SU-DHL-6 (cell line): ENCODE data around the gene TMEM187.

ENCODE experiments used
- H2AFZ ChIP-seq: fragments of 200-600 bp; sonication (generic); 2 replicates; pipeline ENCODE4 v1.6.1; 2014; ENCODE audit warnings: low read depth, mild to moderate bottlenecking, moderate library complexity, mixed read lengths, antibody characterized with exemption, low read length; ENCODE audit not compliant: severe bottlenecking
- H3F3A ChIP-seq: fragments of 200-600 bp; shearing (Covaris generic); 2 replicates; pipeline ENCODE4 v1.6.0; 2016; ENCODE audit warnings: antibody characterized with exemption, mild to moderate bottlenecking; ENCODE audit not compliant: insufficient read depth
- H3K27ac ChIP-seq: fragments of 200-600 bp; sonication (generic); 2 replicates; pipeline ENCODE4 v1.5.1; 2016; ENCODE audit warnings: low read depth, mild to moderate bottlenecking, low read length, moderate library complexity, mixed read lengths
- H3K27me3 ChIP-seq: fragments of 200-600 bp; sonication (generic), shearing (Covaris generic); 2 replicates; pipeline ENCODE4 v1.6.0; 2014; ENCODE audit warnings: mild to moderate bottlenecking, low read length
- H3K36me3 ChIP-seq: fragments of 200-600 bp; sonication (generic); 2 replicates; pipeline ENCODE4 v1.6.1; 2014; ENCODE audit warnings: mild to moderate bottlenecking, low read length, mixed read lengths
- H3K4me2 ChIP-seq: fragments of 300-600, 200-600 bp; shearing (Covaris generic), sonication (generic); 2 replicates; pipeline ENCODE4 v1.6.0; 2014; ENCODE audit warnings: low read length, low read depth, mild to moderate bottlenecking; ENCODE audit not compliant: poor library complexity, severe bottlenecking
- H3K4me3 ChIP-seq: fragments of 200-600 bp; sonication (generic); 2 replicates; pipeline ENCODE4 v1.5.1; 2014; ENCODE audit warnings: antibody characterized with exemption, low read length, mild to moderate bottlenecking, mixed read lengths; ENCODE audit not compliant: insufficient read depth, poor library complexity, severe bottlenecking
- H3K79me2 ChIP-seq: fragments of 200-600 bp; sonication (generic); 2 replicates; pipeline ENCODE4 v1.6.1; 2014; ENCODE audit warnings: mild to moderate bottlenecking, low read length, moderate library complexity; ENCODE audit not compliant: insufficient read depth
- H3K9ac ChIP-seq: fragments of 200-600 bp; sonication (generic); 2 replicates; pipeline ENCODE4 v1.7.0; 2014; ENCODE audit warnings: mild to moderate bottlenecking, low read length
- H3K9me2 ChIP-seq: fragments of 200-600 bp; sonication (generic); replicated peaks from 2 replicates; pipeline ENCODE4 v1.6.1; 2014; ENCODE audit warnings: low read length; ENCODE audit not compliant: insufficient read depth
- H3K9me3 ChIP-seq: fragments of 200-600 bp; sonication (generic); 2 replicates; pipeline ENCODE4 v1.6.1; 2014; ENCODE audit warnings: low read length, mixed read lengths; ENCODE audit not compliant: insufficient read depth
- H4K20me1 ChIP-seq: fragments of 200-600 bp; sonication (generic); 2 replicates; pipeline ENCODE4 v1.6.1; 2014; ENCODE audit warnings: low read depth, mild to moderate bottlenecking, antibody characterized with exemption, low read length, moderate library complexity, mixed read lengths
- EZH2phosphoT487 ChIP-seq: fragments of 200-600 bp; sonication (generic), shearing (Covaris generic); conservative IDR thresholded peaks from 2 replicates; pipeline ENCODE4 v1.6.1; 2018; ENCODE audit warnings: mild to moderate bottlenecking, antibody characterized with exemption, low read length, moderate library complexity, mixed read lengths
- TF ChIP-seq, protein P1 (sequence below): fragments of 200-600 bp; sonication (generic); IDR thresholded peaks from one replicate; pipeline ENCODE4 v1.5.1; 2017; ENCODE audit warnings: antibody characterized with exemption, mild to moderate bottlenecking, low read length, moderate library complexity; ENCODE audit not compliant: insufficient read depth, poor library complexity, severe bottlenecking

The TMEM187 gene

DNA sequence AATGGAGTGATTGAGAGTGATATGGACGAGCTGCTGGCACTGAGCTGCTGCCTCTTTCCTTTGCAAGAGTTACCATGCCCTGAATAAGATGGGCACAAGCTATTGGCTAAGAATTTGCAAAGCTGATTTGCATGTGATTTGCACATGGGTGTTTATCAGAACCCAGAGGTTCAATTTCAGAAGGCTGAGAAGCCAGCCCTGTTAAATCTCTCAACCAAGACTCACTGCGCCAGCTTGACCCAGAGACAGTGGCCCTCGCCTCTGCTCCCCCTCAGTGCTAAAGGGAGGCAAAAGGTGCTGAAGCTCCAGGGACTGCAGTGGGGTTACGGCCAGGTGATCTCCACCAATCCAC, 47.2 kb upstream of the TMEM187 start:
- H3K27me3 ChIP-seq = no peaks in the 10 kb centered on the region
- peak overlapping the region; percentile 98 for H3K9ac ChIP-seq
- H4K20me1 ChIP-seq = no peaks in the 10 kb centered on the region
- H3K9me3 ChIP-seq = no peaks in the 10 kb centered on the region
- peaks cover 16% of the 10 kb centered on the region; the same call in 1 of the 2 replicates for H3K79me2 ChIP-seq
- H3K4me3 ChIP-seq = peak overlapping the region; percentile 72
- H3K36me3 ChIP-seq = no peaks in the 10 kb centered on the region
- H3K9me2 ChIP-seq = no peaks in the 10 kb centered on the region
- H2AFZ ChIP-seq = no peak overlapping the region
- H3K27ac ChIP-seq = peak overlapping the region; percentile 100
- H3F3A ChIP-seq = peaks cover 22% of the 10 kb centered on the region
- peak overlapping the region; percentile 78 for H3K4me2 ChIP-seq
- TF ChIP-seq EZH2phosphoT487 = no peak
- TF ChIP-seq, protein P1, sequence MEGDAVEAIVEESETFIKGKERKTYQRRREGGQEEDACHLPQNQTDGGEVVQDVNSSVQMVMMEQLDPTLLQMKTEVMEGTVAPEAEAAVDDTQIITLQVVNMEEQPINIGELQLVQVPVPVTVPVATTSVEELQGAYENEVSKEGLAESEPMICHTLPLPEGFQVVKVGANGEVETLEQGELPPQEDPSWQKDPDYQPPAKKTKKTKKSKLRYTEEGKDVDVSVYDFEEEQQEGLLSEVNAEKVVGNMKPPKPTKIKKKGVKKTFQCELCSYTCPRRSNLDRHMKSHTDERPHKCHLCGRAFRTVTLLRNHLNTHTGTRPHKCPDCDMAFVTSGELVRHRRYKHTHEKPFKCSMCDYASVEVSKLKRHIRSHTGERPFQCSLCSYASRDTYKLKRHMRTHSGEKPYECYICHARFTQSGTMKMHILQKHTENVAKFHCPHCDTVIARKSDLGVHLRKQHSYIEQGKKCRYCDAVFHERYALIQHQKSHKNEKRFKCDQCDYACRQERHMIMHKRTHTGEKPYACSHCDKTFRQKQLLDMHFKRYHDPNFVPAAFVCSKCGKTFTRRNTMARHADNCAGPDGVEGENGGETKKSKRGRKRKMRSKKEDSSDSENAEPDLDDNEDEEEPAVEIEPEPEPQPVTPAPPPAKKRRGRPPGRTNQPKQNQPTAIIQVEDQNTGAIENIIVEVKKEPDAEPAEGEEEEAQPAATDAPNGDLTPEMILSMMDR = no peak

DNA sequence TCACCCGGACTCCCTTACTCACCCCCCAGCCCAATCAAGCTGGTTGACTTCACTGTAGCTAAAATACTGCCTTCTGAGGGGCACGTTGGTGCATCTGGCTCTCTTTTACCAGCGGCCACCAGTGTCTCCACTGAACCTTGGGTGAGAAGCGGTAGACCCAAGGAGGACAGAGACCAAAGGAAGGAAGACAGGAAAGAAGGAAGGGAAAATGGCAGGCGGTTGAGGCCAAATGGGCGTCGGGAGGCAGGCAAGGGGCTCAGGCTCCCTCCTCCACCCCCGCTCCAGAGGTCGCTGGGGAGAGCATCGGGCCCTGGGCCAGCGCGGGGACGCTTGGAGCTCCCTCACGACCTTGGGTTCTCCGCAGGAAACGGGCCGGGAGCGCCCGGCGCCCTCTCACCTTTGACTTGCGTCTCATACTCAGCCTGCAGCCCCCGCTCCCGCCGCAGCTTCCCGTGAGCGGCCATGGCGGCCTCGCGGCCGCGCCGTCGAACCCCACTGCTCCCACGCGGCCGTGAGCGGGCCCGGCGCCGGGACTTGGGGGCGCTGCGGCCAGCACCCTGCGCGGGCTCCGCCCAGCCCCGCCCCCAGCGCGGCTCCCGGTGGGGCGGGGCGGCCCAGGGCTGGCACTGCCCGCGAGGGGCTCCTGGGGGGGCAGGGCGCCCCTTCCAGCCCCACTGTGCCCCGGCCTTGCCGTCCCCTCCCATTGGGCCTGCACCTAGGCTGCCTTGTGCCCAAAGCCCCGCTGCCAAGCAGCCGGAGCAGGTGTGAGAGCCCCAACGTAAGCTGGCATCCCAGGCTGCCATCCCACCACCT, 46.6 kb upstream of the TMEM187 start, which contains the start of gene ARHGAP4:
Gene ARHGAP4 (minus strand): TSS at position 526 of the 813 bp plus-strand sequence. CDS start 62 bp downstream, at position 464.
- peaks cover 22% of the 10 kb centered on the region for H3F3A ChIP-seq
- H3K9me2 ChIP-seq = no peaks in the 10 kb centered on the region
- H4K20me1 ChIP-seq = no peaks in the 10 kb centered on the region
- peak within 1 kb of the TSS; percentile 78 for H3K4me2 ChIP-seq
- H2AFZ ChIP-seq = no peak within 1 kb of the TSS
- no peaks in the 10 kb centered on the region for H3K27me3 ChIP-seq
- peak within 1 kb of the TSS; percentile 100 for H3K27ac ChIP-seq
- no peaks in the 10 kb centered on the region for H3K36me3 ChIP-seq
- peak within 1 kb of the TSS; percentile 98 for H3K9ac ChIP-seq
- peak within 1 kb of the TSS; percentile 72 for H3K4me3 ChIP-seq
- no peaks in the 10 kb centered on the region for H3K9me3 ChIP-seq
- H3K79me2 ChIP-seq = peaks cover 16% of the 10 kb centered on the region; the same call in 1 of the 2 replicates
- TF ChIP-seq, protein P1 = no peak
- no peak for TF ChIP-seq EZH2phosphoT487

DNA sequence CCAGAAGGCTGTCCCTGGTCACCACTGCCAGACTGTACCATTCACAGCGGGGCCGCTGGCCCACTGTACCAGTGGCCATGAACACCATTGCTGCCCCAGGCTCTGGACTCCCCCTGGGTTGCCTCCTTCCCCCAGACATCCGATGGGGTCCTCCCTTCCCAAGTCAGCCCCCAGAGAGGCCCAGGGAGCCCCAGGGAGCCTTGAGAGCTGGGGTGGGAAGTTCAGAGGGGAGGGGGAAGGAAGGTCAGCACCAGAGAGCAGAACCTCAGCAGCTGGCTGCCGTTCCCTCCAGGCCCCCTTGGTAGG, 46.0 kb upstream of the TMEM187 start:
- Histone ChIP-seq H3K4me2 (peak overlapping the region; percentile 78), H3K27ac (peak overlapping the region; percentile 100)

More for the DNA sequence above, 46.0 kb upstream of the TMEM187 start:
- H3F3A ChIP-seq = peaks cover 22% of the 10 kb centered on the region
- H3K9ac ChIP-seq = peak overlapping the region; percentile 98
- no peaks in the 10 kb centered on the region for H3K27me3 ChIP-seq
- no peaks in the 10 kb centered on the region for H3K9me3 ChIP-seq
- H2AFZ ChIP-seq = no peak overlapping the region
- H3K36me3 ChIP-seq = no peaks in the 10 kb centered on the region
- no peaks in the 10 kb centered on the region for H4K20me1 ChIP-seq
- peak overlapping the region; percentile 72 for H3K4me3 ChIP-seq
- no peaks in the 10 kb centered on the region for H3K9me2 ChIP-seq
- peaks cover 16% of the 10 kb centered on the region; the same call in 1 of the 2 replicates for H3K79me2 ChIP-seq
- TF ChIP-seq, protein P1 = no peak
- no peak for TF ChIP-seq EZH2phosphoT487
